NCI-H774 (cell line): Measurements from ENCODE around the gene KAZN.

Experiments used
- DNase-seq: peaks from one replicate; lab custom pipeline; 2025; lab: John Stamatoyannopoulos, UW

The KAZN gene

GRCh38 chr1:15008783-15009729 is 410.6 kb downstream of the KAZN start:
- no peak for DNase-seq

DNA sequence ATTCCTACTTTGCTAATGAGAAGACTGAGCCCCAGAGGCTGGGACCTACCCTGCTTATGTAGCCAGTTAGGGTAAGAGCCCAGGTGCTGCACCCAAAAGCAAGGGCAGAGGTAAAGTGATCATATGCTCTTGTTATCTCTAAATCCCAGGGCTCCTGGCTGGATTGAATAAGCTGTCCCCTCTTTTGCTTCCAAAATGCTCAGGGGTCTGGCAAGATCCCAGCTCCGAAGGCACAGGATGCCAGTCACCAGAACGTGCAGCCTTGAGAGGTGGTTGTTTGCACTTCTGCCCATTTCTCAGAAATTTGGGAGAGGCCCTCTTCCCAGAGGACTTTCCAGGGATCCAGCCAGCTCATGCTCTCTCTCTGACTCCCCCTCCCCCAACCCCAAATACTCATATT is 412.7 kb downstream of the KAZN start:
- no peak for DNase-seq

DNA sequence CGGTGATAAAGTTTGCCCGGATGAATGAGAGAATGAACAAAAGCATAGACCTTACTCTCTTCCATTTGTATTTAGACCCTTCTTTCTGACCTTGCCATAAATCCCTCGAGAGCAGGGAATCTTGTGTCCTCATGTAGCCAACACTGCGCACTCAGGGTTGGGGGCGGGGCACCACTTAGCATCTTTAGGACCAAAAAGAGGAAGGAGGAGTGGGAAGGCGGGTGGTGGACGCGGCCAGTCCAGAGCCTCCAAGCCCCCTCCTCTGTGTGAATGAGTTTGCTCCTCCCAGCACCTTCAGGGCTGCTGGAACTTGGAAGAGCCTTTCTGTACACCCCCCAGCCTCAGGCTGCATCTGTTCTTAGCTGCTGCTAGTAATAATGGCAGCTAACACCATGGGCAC is 413.2 kb downstream of the KAZN start:
- no peak for DNase-seq

- no peak for DNase-seq
Measured at GRCh38 chr1:15012822-15013221, 414.3 kb downstream of the KAZN start.

- no peak for DNase-seq
Measured at GRCh38 chr1:15013767-15014166, 415.3 kb downstream of the KAZN start.

GRCh38 chr1:15014516-15014915 is 416.0 kb downstream of the KAZN start:
- DNase-seq = no peak

DNA sequence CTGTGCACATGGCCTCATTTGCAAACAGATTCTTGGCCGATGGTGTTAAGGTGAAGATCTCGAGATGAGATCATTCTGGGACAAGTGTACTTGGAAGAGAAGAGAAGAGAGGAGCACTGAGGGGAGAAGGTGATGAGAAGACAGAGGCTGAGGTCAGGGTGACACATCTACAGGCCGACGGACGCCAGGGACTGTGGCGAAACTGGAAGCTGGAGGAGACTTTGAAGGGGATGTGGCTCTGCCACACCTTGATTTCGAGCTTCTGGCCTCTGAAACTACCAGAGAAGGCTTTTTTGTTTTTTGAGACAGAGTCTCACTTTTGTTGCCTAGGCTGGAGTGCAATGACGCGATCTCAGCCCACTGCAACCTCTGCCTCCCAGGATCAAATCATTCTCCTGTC is 417.5 kb downstream of the KAZN start:
- DNase-seq = no peak

- DNase-seq = no peak
Measured at GRCh38 chr1:15016526-15016925, 418.0 kb downstream of the KAZN start.

GRCh38 chr1:15017120-15017519 is 418.6 kb downstream of the KAZN start:
- no peak for DNase-seq

- DNase-seq = no peak
Measured at GRCh38 chr1:15018767-15019166, 420.3 kb downstream of the KAZN start.

DNA sequence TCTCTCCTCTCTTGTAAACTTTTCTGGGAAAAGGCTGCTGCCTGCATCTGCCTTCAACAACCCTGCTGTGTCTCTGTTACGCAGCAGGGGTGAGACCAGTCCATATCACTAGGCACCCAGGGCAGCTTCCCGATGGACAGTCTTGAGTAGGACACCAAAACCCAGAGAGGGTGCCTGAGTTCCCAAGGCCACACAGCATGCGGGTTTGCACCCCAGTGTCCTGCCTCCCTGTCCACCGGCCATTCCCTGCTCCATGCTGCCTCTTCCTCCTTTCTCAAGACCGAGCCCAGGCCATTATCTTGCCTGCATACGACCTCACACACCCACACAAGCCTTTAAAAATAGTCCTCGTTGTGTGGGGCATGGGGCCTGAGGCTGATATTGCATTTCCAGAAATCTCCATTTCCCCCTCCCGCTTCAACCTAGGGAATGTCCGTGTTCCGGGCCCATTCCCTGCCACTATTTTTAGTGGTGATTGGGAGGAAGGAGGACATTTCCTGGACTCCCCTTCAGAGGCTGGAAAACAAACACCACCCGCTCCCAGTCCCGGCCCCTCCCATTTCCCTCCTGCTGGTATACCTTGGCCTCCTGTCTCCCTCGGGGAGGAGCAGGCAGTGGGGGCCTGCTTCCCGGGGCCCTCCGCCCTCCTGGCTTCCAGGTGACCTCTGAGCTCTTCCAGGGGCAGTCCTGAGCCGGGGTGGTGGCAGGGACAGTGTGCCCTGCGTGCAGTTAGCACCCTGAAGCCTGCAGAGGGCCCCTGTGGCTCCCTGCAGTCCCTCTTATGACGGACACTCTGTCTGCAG is 422.7 kb downstream of the KAZN start:
- no peak for DNase-seq

GRCh38 chr1:15022048-15022447 is 423.6 kb downstream of the KAZN start:
- DNase-seq = no peak

DNA sequence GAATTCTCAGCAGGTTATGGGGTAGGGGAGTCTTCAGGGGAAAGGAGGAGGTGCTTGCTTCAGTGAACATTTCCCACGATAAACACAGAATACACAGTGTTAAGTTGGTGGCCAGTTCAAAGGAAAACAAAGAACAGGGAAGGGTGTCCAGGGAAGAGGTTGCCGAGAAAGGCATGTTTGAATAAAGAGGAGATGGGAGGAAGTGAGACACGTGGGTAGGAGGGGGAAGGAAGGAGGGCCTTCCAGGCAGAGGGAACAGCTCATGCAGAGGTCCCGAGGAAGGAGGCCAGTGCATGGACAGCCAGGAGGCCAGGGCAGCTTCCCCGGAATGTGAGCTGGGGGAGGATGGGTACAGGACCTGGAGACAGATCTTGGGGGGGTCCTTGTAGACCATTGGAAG is 424.7 kb downstream of the KAZN start:
- no peak for DNase-seq

DNA sequence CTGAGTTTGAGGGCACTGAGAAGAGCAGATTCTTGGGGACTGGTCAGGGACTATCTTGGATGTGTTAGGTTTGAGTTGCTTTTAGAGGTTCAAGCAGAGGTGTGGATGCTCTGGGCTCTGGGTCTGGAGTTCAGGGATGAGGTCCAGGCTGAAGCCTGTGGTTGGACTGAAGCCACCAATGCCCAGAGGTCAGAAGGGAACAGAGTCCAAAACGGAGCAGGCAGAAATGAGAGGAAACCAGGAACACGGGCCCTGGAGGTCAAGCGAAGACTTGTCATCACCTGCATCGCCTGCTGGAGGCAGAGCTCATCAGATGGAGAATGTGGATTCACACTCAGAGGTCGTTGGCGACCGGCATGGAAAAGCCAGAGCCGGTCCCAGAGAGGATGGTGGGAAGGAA is 425.5 kb downstream of the KAZN start:
- no peak for DNase-seq

GRCh38 chr1:15026117-15026489 is 427.6 kb downstream of the KAZN start:
- no peak for DNase-seq

DNA sequence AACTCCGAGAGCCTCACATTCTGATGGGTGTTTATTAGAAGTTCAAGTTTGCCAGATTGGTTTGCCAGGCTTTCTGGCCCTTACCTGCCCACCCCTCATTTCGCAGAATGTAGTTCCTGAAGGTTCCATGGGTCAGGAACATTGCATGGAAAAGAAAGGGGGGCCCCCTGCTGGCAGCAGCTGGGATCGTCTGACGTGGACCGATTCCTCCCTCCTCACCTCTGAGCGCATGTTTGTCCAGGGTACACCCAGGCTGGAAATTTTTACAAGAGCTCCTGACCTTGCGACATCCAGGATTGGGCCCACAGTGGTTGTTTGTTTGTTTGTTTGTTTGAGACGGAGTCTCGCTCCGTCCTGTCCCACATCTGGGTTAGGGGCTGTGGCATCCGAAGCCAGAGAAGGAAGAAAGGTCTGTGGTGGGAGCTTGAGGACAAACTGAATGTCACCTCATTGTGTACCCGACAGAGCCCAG is 429.1 kb downstream of the KAZN start:
- DNase-seq = no peak

DNA sequence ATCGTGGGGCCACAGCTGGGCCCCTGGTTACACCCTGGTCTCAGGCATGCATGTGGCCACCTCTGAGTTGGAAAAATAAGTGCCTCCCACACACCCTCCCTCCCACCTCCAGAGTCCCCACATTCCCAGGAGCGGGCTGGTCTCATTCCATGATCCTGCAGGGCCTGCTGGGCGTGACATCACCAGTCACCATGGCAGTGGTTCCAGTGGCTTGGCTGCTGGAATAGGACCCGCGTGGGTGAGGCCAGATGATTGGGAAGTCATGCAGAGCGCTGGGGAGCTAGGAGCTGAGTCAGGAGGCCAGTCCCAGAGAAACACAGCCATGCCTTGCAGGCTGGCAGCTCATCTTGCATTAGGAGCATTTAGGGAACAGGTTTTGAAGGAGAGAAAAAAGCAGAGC is 429.6 kb downstream of the KAZN start:
- DNase-seq = no peak

DNA sequence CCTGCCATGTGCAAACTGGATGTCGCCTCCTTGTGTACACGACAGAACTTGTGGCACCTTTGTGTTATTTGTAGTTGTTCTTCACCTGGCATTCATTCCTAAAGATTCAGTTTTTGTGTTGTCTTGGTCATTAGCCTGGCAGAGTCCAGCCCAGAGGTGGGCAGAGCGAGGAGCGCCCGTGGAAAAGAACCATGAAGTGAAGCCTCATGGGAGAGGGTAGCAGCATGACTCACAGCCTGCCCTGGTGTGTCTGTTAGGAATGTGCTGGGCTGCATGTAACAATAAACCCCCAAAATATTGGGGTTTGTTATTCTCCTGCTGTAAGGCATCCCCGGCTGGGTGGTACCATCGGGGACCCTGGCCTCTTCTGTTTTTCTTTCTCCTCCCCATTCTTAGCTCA is 430.1 kb downstream of the KAZN start:
- DNase-seq = no peak

GRCh38 chr1:15029036-15029435 is 430.6 kb downstream of the KAZN start:
- DNase-seq = no peak

GRCh38 chr1:15029786-15030185 is 431.3 kb downstream of the KAZN start:
- DNase-seq = no peak

DNA sequence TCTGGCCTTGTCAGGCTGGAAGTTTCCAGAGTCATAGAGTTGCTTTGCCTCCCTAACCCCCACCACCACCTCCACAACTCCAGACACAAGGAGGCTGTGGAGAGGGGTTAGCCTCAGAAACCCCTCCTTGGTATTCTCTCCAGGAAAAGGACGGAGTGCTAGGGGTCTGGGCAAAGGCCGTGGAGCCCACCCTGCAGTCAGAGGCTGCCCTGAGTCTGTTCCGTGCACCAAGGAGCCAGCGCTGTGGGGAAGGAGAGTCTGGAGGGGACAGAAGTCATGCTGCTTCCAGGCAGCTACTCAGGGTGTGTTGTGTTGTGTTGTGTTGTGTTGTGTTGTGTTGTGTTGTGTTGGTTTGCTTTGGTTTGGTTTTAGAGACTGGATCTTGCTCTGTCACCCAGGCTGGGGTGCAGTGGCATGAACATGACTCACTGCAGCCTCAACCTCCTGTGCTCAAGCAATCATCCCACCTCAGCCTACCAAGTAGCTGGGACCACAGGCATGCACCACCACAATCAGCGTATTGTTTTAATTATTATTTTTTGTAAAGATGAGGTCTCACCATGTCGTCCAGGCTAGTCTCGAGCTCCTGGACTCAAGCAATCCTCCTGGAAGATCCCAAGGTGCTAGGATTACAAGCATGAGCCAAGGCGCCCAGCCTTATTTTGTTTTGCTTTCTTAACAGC is 432.9 kb downstream of the KAZN start:
- no peak for DNase-seq

DNA sequence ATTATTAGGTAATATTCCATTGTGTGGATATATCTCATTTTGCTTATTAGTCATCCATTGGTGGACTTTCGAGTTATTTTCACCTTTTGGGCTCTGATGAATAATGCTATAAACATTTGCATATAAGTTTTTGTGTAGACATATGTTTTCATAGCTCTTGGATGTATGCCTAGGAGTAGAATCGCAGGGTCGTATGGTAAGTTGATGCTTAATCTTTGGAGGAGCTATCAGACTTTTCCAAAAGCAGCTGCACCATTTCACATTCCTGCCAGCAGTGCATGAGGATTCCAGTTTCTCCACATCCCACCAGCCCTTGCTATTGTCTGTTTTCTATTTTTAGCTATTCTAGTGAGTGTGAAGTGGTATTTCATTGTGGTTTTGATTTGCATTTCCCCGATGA is 434.8 kb downstream of the KAZN start:
- DNase-seq = no peak

DNA sequence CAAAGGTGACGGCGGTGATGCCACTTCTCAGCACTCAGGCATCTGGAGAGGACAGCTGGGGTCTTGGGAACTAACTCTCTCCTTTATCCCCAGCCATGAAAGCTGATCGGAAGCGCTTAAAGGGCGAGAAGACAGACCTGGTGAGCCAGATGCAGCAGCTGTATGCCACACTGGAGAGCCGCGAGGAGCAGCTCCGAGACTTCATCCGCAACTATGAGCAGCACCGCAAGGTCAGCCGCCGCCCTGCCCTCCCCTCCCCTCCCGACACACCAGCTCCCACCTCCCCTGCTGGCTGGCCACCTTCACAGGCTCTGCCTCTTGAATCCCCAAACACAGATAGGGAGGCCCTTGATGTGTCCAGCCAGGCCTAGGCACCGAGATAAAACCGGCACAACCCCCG is 436.2 kb downstream of the KAZN start:
- DNase-seq = no peak
